ENCODE measurements around the gene NAALADL2.

DNA sequence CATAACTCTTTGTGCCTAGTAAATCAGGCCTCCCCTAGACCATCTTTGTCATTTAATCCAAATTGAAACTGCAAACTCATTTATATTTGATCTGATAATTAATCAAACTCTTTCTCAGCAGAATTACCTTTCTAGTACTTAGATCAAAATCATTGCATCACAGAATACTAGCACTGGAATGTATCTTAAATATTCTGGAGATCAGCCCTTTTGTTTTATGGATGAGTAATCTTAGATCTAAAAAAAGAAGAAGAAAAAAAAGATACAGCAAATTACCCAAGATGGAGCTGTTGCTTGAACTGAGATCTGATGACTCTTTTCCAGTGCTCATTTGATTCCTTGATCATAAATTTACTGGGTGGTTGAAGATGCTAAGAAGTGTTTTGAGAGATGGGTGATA lies 47.9 kb downstream of the NAALADL2 start:
- TF ChIP-seq POLR2A (IDR thresholded peaks at IDR 0.05; ENCODE audit: low read length): no peak
- no peak for TF ChIP-seq GATA1 (IDR thresholded peaks at IDR 0.05; ENCODE audit: low read depth, low read length)

All from erythroblast (primary cell).